ENCODE results near the gene MIDN.

Gene MIDN

GRCh38 chr19:1258707-1259205 lies 10.4 kb downstream of the MIDN start:
- DNase-seq (ENCODE audit: low read depth), result no peak

DNA sequence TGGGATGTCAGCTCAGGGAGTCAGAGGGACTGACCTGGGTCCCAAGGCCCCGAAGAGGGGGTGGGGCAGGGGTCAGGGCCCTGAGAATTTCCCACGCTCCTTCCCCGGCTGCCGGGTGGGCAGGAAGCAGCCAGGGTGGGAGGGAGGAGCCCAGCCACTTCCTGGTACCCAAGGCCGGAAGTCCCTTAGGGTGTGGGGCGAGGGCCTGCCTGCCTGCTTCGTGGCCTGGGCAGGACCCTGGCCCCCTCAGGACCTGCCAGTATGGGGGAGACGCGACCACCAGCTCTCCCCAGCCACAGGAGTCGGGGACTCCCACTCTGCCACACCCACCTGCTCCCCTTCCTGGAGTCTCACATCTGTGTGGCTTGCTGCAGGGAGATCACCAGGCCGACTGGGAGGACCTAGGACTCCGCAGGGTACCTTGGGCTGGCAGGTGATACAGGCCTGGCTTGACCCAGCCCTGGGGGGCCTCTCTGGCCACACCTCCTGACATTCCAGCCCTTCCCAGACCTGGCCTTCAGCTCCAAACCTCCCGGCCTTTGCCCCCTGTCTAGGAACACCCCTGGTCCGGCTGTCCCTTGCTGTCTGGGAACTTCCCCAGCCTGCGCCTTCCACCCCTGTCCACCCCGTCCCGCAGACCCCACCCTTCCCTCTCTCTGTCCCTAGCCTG lies 11.0 kb downstream of the MIDN start:
- DNase-seq (ENCODE audit: low read depth), result peak; percentile 86

DNA sequence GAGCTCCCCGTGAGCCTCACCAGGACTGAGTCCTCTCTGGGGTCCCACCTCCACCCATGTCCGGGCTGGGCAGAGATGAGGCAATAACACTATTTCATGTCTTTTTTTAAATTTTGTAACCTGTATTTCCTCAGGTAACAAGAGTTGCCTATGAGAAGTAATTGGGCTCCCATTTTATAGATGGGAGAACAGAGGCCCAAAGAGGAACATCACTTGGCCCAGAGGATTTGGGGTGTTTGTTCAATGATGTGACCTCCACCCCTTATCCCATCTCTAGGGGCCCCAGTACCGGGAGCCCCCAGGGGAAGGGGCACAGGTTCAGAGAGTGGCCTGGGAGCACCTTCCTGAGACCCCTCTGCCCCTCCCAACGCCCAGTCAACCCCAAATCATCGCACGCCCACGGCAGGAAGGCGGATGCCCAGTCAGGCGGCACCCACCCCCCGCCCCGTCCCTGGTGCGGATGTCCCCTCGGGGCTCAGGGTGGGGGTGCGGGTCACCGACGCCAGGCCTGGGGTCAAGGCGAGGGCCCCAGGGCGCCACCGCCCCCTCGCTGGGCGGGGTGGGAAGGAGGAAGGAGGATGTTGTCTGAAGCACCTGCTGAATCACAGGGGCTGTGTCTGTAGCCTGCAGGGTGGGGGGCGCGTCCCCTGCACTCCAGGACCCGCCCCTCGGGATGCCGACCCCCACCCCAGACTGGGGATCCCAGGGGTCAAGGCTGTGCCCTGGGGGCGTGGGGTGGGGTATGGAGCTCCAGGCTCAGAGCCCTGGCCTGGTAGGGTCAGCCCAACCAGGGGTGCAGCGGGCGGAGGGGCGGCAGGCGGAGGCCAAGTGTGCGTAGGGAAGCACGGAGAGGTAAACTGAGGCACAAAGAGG lies 11.7 kb downstream of the MIDN start:
- DNase-seq (ENCODE audit: low read depth), result no peak

- peak; percentile 94 for DNase-seq (ENCODE audit: low read depth)
Measured at GRCh38 chr19:1260749-1261537, 12.6 kb downstream of the MIDN start.

GRCh38 chr19:1261538-1261797 lies 13.1 kb downstream of the MIDN start:
- DNase-seq (ENCODE audit: low read depth), result no peak

- DNase-seq (ENCODE audit: low read depth), result no peak
Measured at GRCh38 chr19:1261798-1262622, 13.6 kb downstream of the MIDN start.

DNA sequence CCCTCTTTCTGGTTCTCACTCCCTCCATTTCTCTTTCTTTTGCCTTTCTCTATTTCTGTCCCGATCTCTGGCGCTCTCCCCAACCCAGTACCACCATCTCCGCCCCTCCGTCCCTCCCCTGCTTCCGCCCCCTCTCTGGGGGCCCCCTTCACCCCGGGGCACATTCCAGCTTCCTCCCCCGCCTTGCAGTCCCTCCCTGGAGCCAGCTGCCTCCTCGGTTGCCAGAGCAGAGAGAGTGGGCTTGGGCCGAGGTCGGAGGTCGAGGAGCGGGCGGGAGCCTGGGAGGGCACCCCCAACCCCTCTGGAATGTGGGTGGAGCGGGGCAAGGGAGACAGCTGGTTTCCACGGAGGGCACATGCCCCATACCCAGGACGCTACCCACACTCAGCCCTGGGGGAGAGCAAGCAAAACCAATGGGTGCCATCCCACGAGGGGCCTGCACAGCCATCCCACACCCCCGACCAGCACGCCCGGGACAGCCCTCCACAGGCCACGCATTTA lies 14.3 kb downstream of the MIDN start:
- DNase-seq (ENCODE audit: low read depth), result no peak

GRCh38 chr19:1263188-1263587 lies 14.8 kb downstream of the MIDN start:
- DNase-seq (ENCODE audit: low read depth), result no peak

- no peak for DNase-seq (ENCODE audit: low read depth)
Measured at GRCh38 chr19:1264801-1265614, 16.6 kb downstream of the MIDN start.

- no peak for DNase-seq (ENCODE audit: low read depth)
Measured at GRCh38 chr19:1265615-1266128, 17.3 kb downstream of the MIDN start.

GRCh38 chr19:1266129-1266915 lies 17.9 kb downstream of the MIDN start:
- DNase-seq (ENCODE audit: low read depth), result no peak

- no peak for DNase-seq (ENCODE audit: low read depth)
Measured at GRCh38 chr19:1266916-1267476, 18.6 kb downstream of the MIDN start.

- no peak for DNase-seq (ENCODE audit: low read depth)
Measured at GRCh38 chr19:1267477-1268225, 19.3 kb downstream of the MIDN start.

DNA sequence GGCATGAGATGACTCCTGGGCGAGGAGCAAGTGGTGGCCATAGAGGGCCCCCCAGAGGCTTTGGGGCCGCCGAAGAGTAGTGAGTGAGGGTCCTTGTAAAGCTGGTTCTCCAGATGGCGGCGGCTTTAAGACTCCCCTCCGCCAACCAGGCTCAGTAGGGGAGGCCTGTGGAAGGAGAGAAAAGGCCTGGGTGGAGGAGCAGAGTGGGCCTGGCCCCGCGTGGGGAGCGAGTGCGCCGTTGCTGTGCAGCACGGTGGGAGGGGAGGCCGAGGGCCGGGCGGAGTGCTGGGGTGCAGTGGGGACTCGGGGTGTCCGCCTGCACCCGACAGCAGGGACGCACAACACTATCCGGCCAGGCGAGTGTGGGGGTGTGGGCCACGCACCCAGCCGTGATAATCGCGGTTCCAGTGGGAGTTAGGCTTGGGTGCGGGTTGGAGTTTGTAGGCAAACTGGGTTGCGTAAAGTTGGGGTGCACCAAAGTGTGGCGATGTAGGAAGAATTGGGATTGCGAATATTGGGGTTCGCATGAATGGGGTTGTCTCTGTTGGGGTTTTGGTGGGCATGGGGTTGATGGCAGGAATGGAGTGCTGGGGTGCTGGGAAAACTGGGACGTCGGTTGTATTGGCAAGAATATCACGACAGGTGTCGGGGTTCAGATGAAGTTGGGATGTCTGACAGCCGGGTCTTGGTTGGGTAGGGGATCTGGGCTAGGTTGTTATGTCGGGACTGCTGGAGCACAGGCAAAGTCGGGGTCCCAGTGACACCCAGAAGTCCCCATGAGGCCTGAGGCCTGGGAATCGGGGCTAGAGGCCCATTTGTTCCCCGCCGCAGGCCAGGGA lies 20.1 kb downstream of the MIDN start:
- DNase-seq (ENCODE audit: low read depth), result no peak

DNA sequence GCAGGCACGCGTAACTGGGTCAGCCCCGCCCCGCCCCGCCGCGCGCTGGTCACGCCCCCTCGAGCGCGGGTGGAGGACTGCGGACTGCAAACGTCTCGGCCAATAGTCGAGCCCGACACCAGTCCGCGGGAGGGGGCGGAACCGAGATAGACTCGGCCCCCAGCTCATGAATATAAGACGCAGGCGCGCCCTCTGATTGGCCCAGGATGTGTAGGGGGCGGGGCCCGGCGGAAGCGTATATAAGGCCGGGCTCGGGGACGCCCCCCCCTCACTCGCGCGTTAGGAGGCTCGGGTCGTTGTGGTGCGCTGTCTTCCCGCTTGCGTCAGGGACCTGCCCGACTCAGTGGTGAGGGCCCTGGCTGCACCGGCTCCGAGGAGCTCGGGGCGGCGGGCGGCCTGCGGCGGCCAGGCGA lies 20.7 kb downstream of the MIDN start, which contains the start of gene CIRBP:
Gene CIRBP (plus strand): TSS at position 268 of the 413 bp plus-strand sequence. CDS start 1,602 bp downstream, outside the sequence.
- peak; percentile 98 for DNase-seq (ENCODE audit: low read depth)

DNA sequence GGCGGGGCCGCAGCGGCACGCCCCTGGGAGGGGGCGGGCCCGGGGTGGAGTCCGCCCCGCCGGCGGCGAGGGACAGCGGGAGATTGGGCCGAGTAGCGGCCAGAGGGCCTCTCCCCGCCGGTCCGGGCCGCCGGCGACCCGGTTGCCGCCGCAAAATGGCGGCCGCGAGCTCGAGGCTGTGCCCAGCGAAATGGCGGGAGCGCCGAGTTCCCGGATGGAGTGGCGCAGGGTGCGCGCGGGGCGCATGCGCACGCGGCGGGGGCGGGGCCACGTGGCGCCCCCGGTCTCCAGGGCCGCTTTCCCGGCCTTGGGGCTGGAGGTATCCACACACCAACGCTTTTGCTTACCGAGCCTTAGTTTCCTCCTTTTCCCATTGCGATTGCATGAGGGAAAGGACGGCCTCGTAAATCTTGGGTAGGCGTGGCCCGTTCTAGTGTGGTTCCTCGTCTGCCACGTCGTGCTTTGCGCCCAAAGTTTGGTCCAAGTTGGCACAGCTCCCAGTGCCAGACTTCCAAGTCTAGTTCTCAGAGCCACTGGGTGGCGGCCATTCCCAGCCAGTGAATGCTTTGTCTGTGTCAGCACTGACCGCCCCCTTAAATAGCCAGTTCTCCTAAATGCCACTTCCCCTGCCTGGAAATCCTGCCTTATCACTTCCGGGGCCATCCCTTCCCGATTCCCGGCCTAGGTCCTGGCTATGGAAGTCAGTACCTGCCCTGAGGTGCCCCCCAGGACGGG lies 21.3 kb downstream of the MIDN start:
- DNase-seq (ENCODE audit: low read depth), result no peak

Measured in CMK (cell line).